SU-DHL-6 (cell line): Measurements from ENCODE around the gene SLC22A9.

Experiments
- EZH2phosphoT487 ChIP-seq: fragments of 200-600 bp; sonication (generic), shearing (Covaris generic); conservative IDR thresholded peaks from 2 replicates; pipeline ENCODE4 v1.6.1; 2018; ENCODE audit warnings: mild to moderate bottlenecking, antibody characterized with exemption, low read length, moderate library complexity, mixed read lengths
- TF ChIP-seq, protein P1 (sequence below): fragments of 200-600 bp; sonication (generic); IDR thresholded peaks from one replicate; pipeline ENCODE4 v1.5.1; 2017; ENCODE audit warnings: antibody characterized with exemption, mild to moderate bottlenecking, low read length, moderate library complexity; ENCODE audit not compliant: insufficient read depth, poor library complexity, severe bottlenecking

- TF ChIP-seq, protein P1, sequence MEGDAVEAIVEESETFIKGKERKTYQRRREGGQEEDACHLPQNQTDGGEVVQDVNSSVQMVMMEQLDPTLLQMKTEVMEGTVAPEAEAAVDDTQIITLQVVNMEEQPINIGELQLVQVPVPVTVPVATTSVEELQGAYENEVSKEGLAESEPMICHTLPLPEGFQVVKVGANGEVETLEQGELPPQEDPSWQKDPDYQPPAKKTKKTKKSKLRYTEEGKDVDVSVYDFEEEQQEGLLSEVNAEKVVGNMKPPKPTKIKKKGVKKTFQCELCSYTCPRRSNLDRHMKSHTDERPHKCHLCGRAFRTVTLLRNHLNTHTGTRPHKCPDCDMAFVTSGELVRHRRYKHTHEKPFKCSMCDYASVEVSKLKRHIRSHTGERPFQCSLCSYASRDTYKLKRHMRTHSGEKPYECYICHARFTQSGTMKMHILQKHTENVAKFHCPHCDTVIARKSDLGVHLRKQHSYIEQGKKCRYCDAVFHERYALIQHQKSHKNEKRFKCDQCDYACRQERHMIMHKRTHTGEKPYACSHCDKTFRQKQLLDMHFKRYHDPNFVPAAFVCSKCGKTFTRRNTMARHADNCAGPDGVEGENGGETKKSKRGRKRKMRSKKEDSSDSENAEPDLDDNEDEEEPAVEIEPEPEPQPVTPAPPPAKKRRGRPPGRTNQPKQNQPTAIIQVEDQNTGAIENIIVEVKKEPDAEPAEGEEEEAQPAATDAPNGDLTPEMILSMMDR: no peak
- no peak for TF ChIP-seq EZH2phosphoT487
Observed at GRCh38 chr11:63369971-63370588, 495 bp downstream of the SLC22A9 start.
